Erythroblast (primary cell): ENCODE measurements around the gene CDH6.

Source experiments
- GATA1 ChIP-seq: IDR thresholded peaks from 2 replicates; pipeline ENCODE4 v1.6.1; 2011; ENCODE audit warnings: low read depth, mild to moderate bottlenecking, control low read depth, low read length, moderate library complexity
- POLR2A ChIP-seq: IDR thresholded peaks from 2 replicates; pipeline ENCODE4 v1.6.1; 2011; ENCODE audit warnings: mild to moderate bottlenecking, low read length

DNA sequence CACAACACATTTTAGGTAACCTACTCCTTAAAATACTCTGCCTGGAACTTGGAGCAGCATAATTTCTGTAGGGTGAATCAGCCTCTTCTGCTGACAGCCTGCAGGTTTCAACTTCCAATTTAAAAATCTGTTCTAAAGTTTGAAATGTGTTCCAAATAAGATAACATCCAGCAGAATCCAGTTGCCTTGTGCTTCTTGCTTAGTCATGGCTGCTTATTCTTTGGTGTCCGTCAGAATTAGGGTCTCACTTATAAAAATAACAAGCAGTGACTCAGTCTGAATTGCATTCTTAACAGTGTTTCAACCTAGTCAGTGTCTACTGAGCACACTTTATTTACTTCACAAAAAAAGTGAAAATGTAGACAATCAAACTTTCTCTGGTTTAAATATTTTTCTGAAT, 3.7 kb downstream of the CDH6 start:
- TF ChIP-seq POLR2A = no peak
- TF ChIP-seq GATA1 = no peak
